Measurements from ENCODE around the gene NR4A2. TPM values are rescaled to one million over a fixed set of nuclear protein-coding genes. Genes with fewer than 3 reads are reported as not detected.

The NR4A2 gene
- total and polyA plus RNA-seq, 2 experiments from 2014 or later = 0.35 to 0.36 TPM

- Histone ChIP-seq H3K27ac (no peak overlapping the region), H3K4me1 (ENCODE audit: low read depth) (no peaks in the 10 kb centered on the region), H3K27me3 (no peaks in the 10 kb centered on the region), H3K9me3 (ENCODE audit: low read depth) (no peaks in the 10 kb centered on the region), H3K36me3 (no peaks in the 10 kb centered on the region), H3K4me3 (no peak overlapping the region)
- no peak for TF ChIP-seq CTCF (IDR thresholded peaks at IDR 0.05; ENCODE audit: low read depth, low read length)
- DNase-seq (ENCODE audit: low read depth in 1 of 2, low spot score in 1 of 2) = no peak
Observed at GRCh38 chr2:156363141-156363540, 30.6 kb upstream of the NR4A2 start.

- no peak for TF ChIP-seq CTCF (IDR thresholded peaks at IDR 0.05; ENCODE audit: low read depth, low read length)
- Histone ChIP-seq H3K36me3 (no peaks in the 10 kb centered on the region), H3K9me3 (ENCODE audit: low read depth) (no peaks in the 10 kb centered on the region), H3K27ac (no peak overlapping the region), H3K4me3 (no peak overlapping the region), H3K27me3 (no peaks in the 10 kb centered on the region), H3K4me1 (ENCODE audit: low read depth) (no peaks in the 10 kb centered on the region)
- no peak for DNase-seq (ENCODE audit: low read depth in 1 of 2, low spot score in 1 of 2)
Observed at GRCh38 chr2:156356014-156356754, 23.7 kb upstream of the NR4A2 start.

- Histone ChIP-seq H3K36me3 (no peaks in the 10 kb centered on the region), H3K4me3 (no peak overlapping the region), H3K9me3 (ENCODE audit: low read depth) (no peaks in the 10 kb centered on the region), H3K27me3 (no peaks in the 10 kb centered on the region), H3K4me1 (ENCODE audit: low read depth) (no peaks in the 10 kb centered on the region), H3K27ac (no peak overlapping the region)
- TF ChIP-seq CTCF (IDR thresholded peaks at IDR 0.05; ENCODE audit: low read depth, low read length) = no peak
- no peak for DNase-seq (ENCODE audit: low read depth in 1 of 2, low spot score in 1 of 2)
Observed at GRCh38 chr2:156352911-156353310, 20.4 kb upstream of the NR4A2 start.

- Histone ChIP-seq H3K36me3 (no peaks in the 10 kb centered on the region), H3K27me3 (no peaks in the 10 kb centered on the region), H3K4me1 (ENCODE audit: low read depth) (no peaks in the 10 kb centered on the region), H3K27ac (no peak overlapping the region), H3K9me3 (ENCODE audit: low read depth) (no peaks in the 10 kb centered on the region), H3K4me3 (no peak overlapping the region)
- TF ChIP-seq CTCF (IDR thresholded peaks at IDR 0.05; ENCODE audit: low read depth, low read length) = no peak
- DNase-seq (ENCODE audit: low read depth in 1 of 2, low spot score in 1 of 2) = no peak
Observed at GRCh38 chr2:156350374-156351142, 18.0 kb upstream of the NR4A2 start.

GRCh38 chr2:156349605-156350004, 17.1 kb upstream of the NR4A2 start:
- H3K9me3 ChIP-seq (ENCODE audit: low read depth) = no peaks in the 10 kb centered on the region
- DNase-seq (ENCODE audit: low read depth in 1 of 2, low spot score in 1 of 2) = no peak
- no peak overlapping the region for H3K27ac ChIP-seq
- H3K4me1 ChIP-seq (ENCODE audit: low read depth) = peaks cover 5% of the 10 kb centered on the region
- H3K27me3 ChIP-seq = no peaks in the 10 kb centered on the region
- H3K36me3 ChIP-seq = no peaks in the 10 kb centered on the region
- no peak for TF ChIP-seq CTCF (IDR thresholded peaks at IDR 0.05; ENCODE audit: low read depth, low read length)
- H3K4me3 ChIP-seq = no peak overlapping the region

Measured in cardiac muscle cell (in vitro differentiated cells and primary cell).